SK-N-SH treated with all-trans-retinoic acid at 6 μM for 48 hours (cell line): Measurements from ENCODE around the gene TUG1.

Experiments
- ATAC-seq: fragments of 200-7000 bp; cut with Tn5 transposase; 3 replicates; pipeline ENCODE4 v1.9.1; 2020; ENCODE audit warnings: mild to moderate bottlenecking, moderate library complexity
- ARNTL ChIP-seq: fragments of 450-650 bp; formaldehyde crosslinking; IDR thresholded peaks from 2 replicates; pipeline ENCODE4 v1.5.0; 2020; ENCODE audit warnings: low read depth, mild to moderate bottlenecking, moderate library complexity, borderline replicate concordance
- BACH2 ChIP-seq: fragments of 250-450 bp; sonication (Bioruptor Pico); IDR thresholded peaks from 2 replicates; pipeline ENCODE4 v1.9.0; 2021; ENCODE audit warnings: mild to moderate bottlenecking, borderline replicate concordance
- CREB5 ChIP-seq: fragments of 250-450 bp; sonication (Bioruptor Pico); IDR thresholded peaks from 2 replicates; pipeline ENCODE4 v1.5.1; 2020; ENCODE audit warnings: low read depth, mild to moderate bottlenecking, moderate library complexity
- CSDC2 ChIP-seq: fragments of 250-450 bp; sonication (Bioruptor Pico); IDR thresholded peaks from 2 replicates; pipeline ENCODE4 v1.5.0; 2020; ENCODE audit warnings: mild to moderate bottlenecking, moderate library complexity
- CSRNP3 ChIP-seq: fragments of 250-450 bp; sonication (Bioruptor Pico); IDR thresholded peaks from 2 replicates; pipeline ENCODE4 v1.5.1; 2021; ENCODE audit warnings: mild to moderate bottlenecking, moderate library complexity
- ESRRG ChIP-seq: fragments of 250-450 bp; sonication (Bioruptor Pico); IDR thresholded peaks from 2 replicates; pipeline ENCODE4 v1.6.1; 2021; ENCODE audit warnings: mild to moderate bottlenecking
- ISL1 ChIP-seq: fragments of 250-450 bp; sonication (Bioruptor Pico); IDR thresholded peaks from 2 replicates; pipeline ENCODE4 v2.1.2; 2022; ENCODE audit warnings: mild to moderate bottlenecking, moderate library complexity
- OSR1 ChIP-seq: fragments of 250-450 bp; sonication (Bioruptor Pico); IDR thresholded peaks from 2 replicates; pipeline ENCODE4 v1.8.0; 2022; ENCODE audit warnings: moderate library complexity, mild to moderate bottlenecking, inconsistent platforms
- PATZ1 ChIP-seq: fragments of 250-450 bp; sonication (Bioruptor Pico); IDR thresholded peaks from 2 replicates; pipeline ENCODE4 v1.8.0; 2020; ENCODE audit warnings: mild to moderate bottlenecking, moderate library complexity, borderline replicate concordance
- POU6F1 ChIP-seq: fragments of 250-450 bp; sonication (Bioruptor Pico); IDR thresholded peaks from 2 replicates; pipeline ENCODE4 v1.8.0; 2021; ENCODE audit warnings: low read depth, mild to moderate bottlenecking, moderate library complexity, borderline replicate concordance
- PPARA ChIP-seq: fragments of 250-450 bp; sonication (Bioruptor Pico); IDR thresholded peaks from 2 replicates; pipeline ENCODE4 v1.5.0; 2020; ENCODE audit warnings: mild to moderate bottlenecking, borderline replicate concordance
- RARB ChIP-seq: fragments of 250-450 bp; sonication (Bioruptor Pico); IDR thresholded peaks from 2 replicates; pipeline ENCODE4 v1.8.0; 2021; ENCODE audit warnings: mild to moderate bottlenecking, moderate library complexity
- TCF4 ChIP-seq: fragments of 250-450 bp; sonication (Bioruptor Pico); IDR thresholded peaks from 2 replicates; pipeline ENCODE4 v1.8.0; 2021; ENCODE audit warnings: mild to moderate bottlenecking, moderate library complexity, borderline replicate concordance
- TOX ChIP-seq: fragments of 250-450 bp; sonication (Bioruptor Pico); IDR thresholded peaks from 2 replicates; pipeline ENCODE4 v1.8.0; 2021; ENCODE audit warnings: mild to moderate bottlenecking, moderate library complexity, borderline replicate concordance
- TSHZ2 ChIP-seq: fragments of 250-450 bp; sonication (Bioruptor Pico); IDR thresholded peaks from 2 replicates; pipeline ENCODE4 v1.5.0; 2020; ENCODE audit warnings: mild to moderate bottlenecking, moderate library complexity
- ZC3H10 ChIP-seq: fragments of 250-450 bp; sonication (Bioruptor Pico); IDR thresholded peaks from 2 replicates; pipeline ENCODE4 v1.5.1; 2021; ENCODE audit warnings: mild to moderate bottlenecking, moderate library complexity
- ZFP3 ChIP-seq: fragments of 250-450 bp; sonication (Bioruptor Pico); IDR thresholded peaks from 2 replicates; pipeline ENCODE4 v1.5.0; 2020; ENCODE audit warnings: mild to moderate bottlenecking, moderate library complexity
- ZFP30 ChIP-seq: fragments of 450-650 bp; formaldehyde crosslinking; IDR thresholded peaks from 2 replicates; pipeline ENCODE4 v1.5.0; 2022; ENCODE audit warnings: mild to moderate bottlenecking, moderate library complexity
- ZNF565 ChIP-seq: fragments of 450-650 bp; formaldehyde crosslinking; conservative IDR thresholded peaks from 2 replicates; pipeline ENCODE4 v1.5.0; 2020; ENCODE audit warnings: low read depth, mild to moderate bottlenecking, moderate library complexity
- ZNF70 ChIP-seq: fragments of 450-650 bp; formaldehyde crosslinking; IDR thresholded peaks from 2 replicates; pipeline ENCODE4 v1.5.0; 2020; ENCODE audit warnings: mild to moderate bottlenecking, moderate library complexity
- ZNF8 ChIP-seq: fragments of 450-650 bp; formaldehyde crosslinking; IDR thresholded peaks from 2 replicates; pipeline ENCODE4 v1.5.0; 2020; ENCODE audit warnings: mild to moderate bottlenecking, moderate library complexity

The TUG1 gene

GRCh38 chr22:30922151-30922611, 46.9 kb upstream of the TUG1 start:
- no peak; the same call in 2 of the 3 replicates for ATAC-seq
- TF ChIP-seq ESRRG (CRISPR knock-in tag) (no peak), RARB (CRISPR knock-in tag) (no peak), ZFP3 (CRISPR knock-in tag) (no peak), TCF4 (no peak), OSR1 (CRISPR knock-in tag) (no peak), CREB5 (no peak), ARNTL (no peak)

GRCh38 chr22:30923168-30923900, 45.7 kb upstream of the TUG1 start:
- TF ChIP-seq ARNTL (no peak), ZFP30 (no peak), CREB5 (no peak), TOX (CRISPR knock-in tag) (no peak), ISL1 (CRISPR knock-in tag) (no peak), TCF4 (no peak), ESRRG (CRISPR knock-in tag) (no peak)
- ATAC-seq, result no peak

- no peak for TF ChIP-seq ISL1 (CRISPR knock-in tag)
- TF ChIP-seq, all 23 proteins: peak for 0
- no peak for ATAC-seq
Observed at GRCh38 chr22:30925667-30926066, 43.4 kb upstream of the TUG1 start.

GRCh38 chr22:30926706-30927105, 42.4 kb upstream of the TUG1 start:
- no peak for ATAC-seq
- TF ChIP-seq ARNTL (no peak), TOX (CRISPR knock-in tag) (no peak), ISL1 (CRISPR knock-in tag) (no peak), CSDC2 (CRISPR knock-in tag) (no peak), PPARA (no peak), ZFP30 (no peak), ZC3H10 (CRISPR knock-in tag) (no peak)

GRCh38 chr22:30927806-30928205, 41.3 kb upstream of the TUG1 start:
- TF ChIP-seq CSRNP3 (CRISPR knock-in tag), result no peak
- no peak for TF ChIP-seq ZNF565 (CRISPR knock-in tag)
- no peak for TF ChIP-seq ESRRG (CRISPR knock-in tag)
- TF ChIP-seq OSR1 (CRISPR knock-in tag), result no peak
- no peak for TF ChIP-seq ZFP3 (CRISPR knock-in tag)
- TF ChIP-seq ZC3H10 (CRISPR knock-in tag), result no peak
- no peak for TF ChIP-seq PPARA
- TF ChIP-seq CSDC2 (CRISPR knock-in tag), result no peak
- no peak for TF ChIP-seq BACH2 (CRISPR knock-in tag)
- TF ChIP-seq ARNTL, result no peak
- TF ChIP-seq POU6F1 (CRISPR knock-in tag), result no peak
- no peak for TF ChIP-seq TSHZ2 (CRISPR knock-in tag)
- TF ChIP-seq ISL1 (CRISPR knock-in tag), result no peak
- TF ChIP-seq RARB (CRISPR knock-in tag), result no peak
- TF ChIP-seq ZNF8 (CRISPR knock-in tag), result no peak
- no peak for TF ChIP-seq PATZ1
- no peak for TF ChIP-seq ZFP30
- TF ChIP-seq TOX (CRISPR knock-in tag), result no peak
- TF ChIP-seq TCF4, result no peak
- TF ChIP-seq ZNF70 (CRISPR knock-in tag), result no peak
- no peak for ATAC-seq
